HG02973 (cell line): ENCODE data around the gene MDFI.

Experiments used
- ATAC-seq: cut with Tn5 transposase; IDR thresholded peaks from one replicate; pipeline ENCODE4 v1.9.1; 2021; ENCODE audit warnings: moderate library complexity; ENCODE audit not compliant: unreplicated experiment

MDFI gene

GRCh38 chr6:41648921-41649320 is 10.7 kb downstream of the MDFI start:
- ATAC-seq, result no peak

GRCh38 chr6:41649596-41649995 is 11.3 kb downstream of the MDFI start:
- no peak for ATAC-seq

- ATAC-seq, result no peak
These were observed 11.9 kb downstream of the MDFI start for GRCh38 chr6:41650120-41650519.

GRCh38 chr6:41651246-41651961 is 13.1 kb downstream of the MDFI start:
- no peak for ATAC-seq

GRCh38 chr6:41651962-41652657 is 13.8 kb downstream of the MDFI start:
- no peak for ATAC-seq

GRCh38 chr6:41652866-41653652 is 14.8 kb downstream of the MDFI start:
- ATAC-seq, result no peak

- ATAC-seq, result no peak
These were observed 15.4 kb downstream of the MDFI start for GRCh38 chr6:41653691-41654090.

- ATAC-seq, result no peak
These were observed 16.0 kb downstream of the MDFI start for GRCh38 chr6:41654151-41654697.

GRCh38 chr6:41654698-41655151 is 16.5 kb downstream of the MDFI start:
- no peak for ATAC-seq

- no peak for ATAC-seq
These were observed 16.9 kb downstream of the MDFI start for GRCh38 chr6:41655176-41655575.

GRCh38 chr6:41655646-41656001 is 17.4 kb downstream of the MDFI start:
- ATAC-seq, result no peak

- ATAC-seq, result no peak
These were observed 17.9 kb downstream of the MDFI start for GRCh38 chr6:41656002-41656691.

GRCh38 chr6:41657131-41658094 is 19.1 kb downstream of the MDFI start:
- ATAC-seq, result no peak

GRCh38 chr6:41658636-41659035 is 20.4 kb downstream of the MDFI start:
- ATAC-seq, result no peak

- ATAC-seq, result no peak
These were observed 21.7 kb downstream of the MDFI start for GRCh38 chr6:41659935-41660334.

GRCh38 chr6:41663568-41663967 is 25.3 kb downstream of the MDFI start:
- no peak for ATAC-seq

- ATAC-seq, result no peak
These were observed 26.0 kb downstream of the MDFI start for GRCh38 chr6:41664271-41664670.

GRCh38 chr6:41667195-41667594 is 28.9 kb downstream of the MDFI start:
- ATAC-seq, result no peak

GRCh38 chr6:41668968-41669367 is 30.7 kb downstream of the MDFI start:
- ATAC-seq, result no peak
